ENCODE results near the gene ERN1.

GRCh38 chr17:64091571-64091970, 38.4 kb downstream of the ERN1 start:
- TF ChIP-seq CTCF (IDR thresholded peaks at IDR 0.05) (no peak), POLR2A (IDR thresholded peaks at IDR 0.05) (no peak)
